WERI-Rb-1 (cell line): ENCODE data around the gene RALY.

ENCODE experiments used
- DNase-seq: peaks from one replicate; pipeline ENCODE4 v3.0.0-alpha.2; 2020
- H3K27ac ChIP-seq: fragments of 250-450 bp; sonication (Bioruptor Pico); 2 replicates; pipeline ENCODE4 v1.5.1; 2020; ENCODE audit warnings: mild to moderate bottlenecking, moderate library complexity
- H3K27me3 ChIP-seq: fragments of 250-450 bp; sonication (Bioruptor Pico); 2 replicates; pipeline ENCODE4 v1.5.1; 2021; ENCODE audit warnings: mild to moderate bottlenecking, low read depth, moderate library complexity; ENCODE audit not compliant: insufficient read depth, severe bottlenecking
- H3K36me3 ChIP-seq: fragments of 250-450 bp; sonication (Bioruptor Pico); 2 replicates; pipeline ENCODE4 v1.5.1; 2020; ENCODE audit warnings: mild to moderate bottlenecking, moderate library complexity
- H3K4me3 ChIP-seq: 2 replicates; pipeline ENCODE4 v1.5.1; 2011; ENCODE audit warnings: low read depth, mild to moderate bottlenecking, control low read depth, low read length
- H3K9me3 ChIP-seq: fragments of 250-450 bp; sonication (Bioruptor Pico); 2 replicates; pipeline ENCODE4 v1.5.1; 2021; ENCODE audit warnings: mild to moderate bottlenecking, moderate library complexity; ENCODE audit not compliant: severe bottlenecking
- TF ChIP-seq, protein P1 (sequence below): IDR thresholded peaks from 2 replicates; pipeline ENCODE4 v1.5.1; 2011; ENCODE audit warnings: low read depth, mild to moderate bottlenecking, control low read depth, inconsistent platforms, low read length

RALY gene

DNA sequence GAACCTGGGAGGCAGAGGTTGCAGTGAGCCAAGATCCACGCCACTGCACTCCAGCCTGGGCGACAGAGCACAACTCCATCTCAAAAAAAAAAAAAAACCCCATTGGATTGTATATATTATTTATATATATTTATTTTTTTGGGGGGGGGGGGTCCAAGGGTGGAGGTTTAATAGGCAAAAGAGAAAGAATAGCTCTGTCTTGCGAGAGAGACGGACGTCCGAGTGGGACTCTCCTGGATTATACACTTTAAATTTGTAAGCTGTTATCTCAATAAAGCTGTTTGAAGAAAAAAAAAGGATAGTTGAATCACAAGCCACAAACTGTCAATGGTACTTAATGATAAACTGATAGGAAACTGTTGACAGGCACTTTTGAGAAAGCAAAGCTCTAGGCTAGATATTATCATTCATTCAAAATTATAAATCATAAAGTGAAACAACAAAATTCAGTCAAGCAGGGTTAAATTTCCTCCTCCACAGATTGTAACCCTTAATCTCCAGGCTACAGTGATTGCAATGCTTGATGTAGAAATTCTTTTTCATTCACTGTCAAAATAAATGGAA lies 98.0 kb downstream of the RALY start:
- no peaks in the 10 kb centered on the region for H3K9me3 ChIP-seq
- TF ChIP-seq, protein P1, sequence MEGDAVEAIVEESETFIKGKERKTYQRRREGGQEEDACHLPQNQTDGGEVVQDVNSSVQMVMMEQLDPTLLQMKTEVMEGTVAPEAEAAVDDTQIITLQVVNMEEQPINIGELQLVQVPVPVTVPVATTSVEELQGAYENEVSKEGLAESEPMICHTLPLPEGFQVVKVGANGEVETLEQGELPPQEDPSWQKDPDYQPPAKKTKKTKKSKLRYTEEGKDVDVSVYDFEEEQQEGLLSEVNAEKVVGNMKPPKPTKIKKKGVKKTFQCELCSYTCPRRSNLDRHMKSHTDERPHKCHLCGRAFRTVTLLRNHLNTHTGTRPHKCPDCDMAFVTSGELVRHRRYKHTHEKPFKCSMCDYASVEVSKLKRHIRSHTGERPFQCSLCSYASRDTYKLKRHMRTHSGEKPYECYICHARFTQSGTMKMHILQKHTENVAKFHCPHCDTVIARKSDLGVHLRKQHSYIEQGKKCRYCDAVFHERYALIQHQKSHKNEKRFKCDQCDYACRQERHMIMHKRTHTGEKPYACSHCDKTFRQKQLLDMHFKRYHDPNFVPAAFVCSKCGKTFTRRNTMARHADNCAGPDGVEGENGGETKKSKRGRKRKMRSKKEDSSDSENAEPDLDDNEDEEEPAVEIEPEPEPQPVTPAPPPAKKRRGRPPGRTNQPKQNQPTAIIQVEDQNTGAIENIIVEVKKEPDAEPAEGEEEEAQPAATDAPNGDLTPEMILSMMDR = no peak
- H3K27ac ChIP-seq = no peak overlapping the region
- H3K27me3 ChIP-seq = no peaks in the 10 kb centered on the region
- H3K4me3 ChIP-seq = no peak overlapping the region
- peaks cover 92% of the 10 kb centered on the region for H3K36me3 ChIP-seq
- no peak for DNase-seq

DNA sequence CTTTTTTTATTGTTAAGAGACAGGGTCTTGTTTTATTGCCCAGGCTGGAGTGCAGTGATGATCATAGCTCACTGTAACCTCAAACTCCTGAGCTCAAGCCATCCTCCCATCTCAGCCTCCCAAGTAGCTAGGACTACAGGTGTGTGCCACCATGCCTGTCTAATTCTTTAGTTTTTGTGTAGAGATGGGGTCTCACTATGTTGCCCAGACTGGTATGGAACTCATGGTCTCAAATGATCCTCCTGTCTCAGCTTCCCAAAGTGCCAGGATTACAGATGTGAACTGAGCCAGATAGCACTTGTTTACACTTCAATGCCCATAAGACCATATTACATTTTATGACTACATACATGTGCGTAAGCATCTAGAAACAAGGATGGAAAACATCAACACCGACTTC lies 100.2 kb downstream of the RALY start:
- Histone ChIP-seq H3K36me3 (peaks cover 95% of the 10 kb centered on the region), H3K27ac (no peak overlapping the region), H3K27me3 (no peaks in the 10 kb centered on the region), H3K4me3 (no peak overlapping the region), H3K9me3 (no peaks in the 10 kb centered on the region)
- DNase-seq = no peak
- TF ChIP-seq, protein P1 = no peak

DNA sequence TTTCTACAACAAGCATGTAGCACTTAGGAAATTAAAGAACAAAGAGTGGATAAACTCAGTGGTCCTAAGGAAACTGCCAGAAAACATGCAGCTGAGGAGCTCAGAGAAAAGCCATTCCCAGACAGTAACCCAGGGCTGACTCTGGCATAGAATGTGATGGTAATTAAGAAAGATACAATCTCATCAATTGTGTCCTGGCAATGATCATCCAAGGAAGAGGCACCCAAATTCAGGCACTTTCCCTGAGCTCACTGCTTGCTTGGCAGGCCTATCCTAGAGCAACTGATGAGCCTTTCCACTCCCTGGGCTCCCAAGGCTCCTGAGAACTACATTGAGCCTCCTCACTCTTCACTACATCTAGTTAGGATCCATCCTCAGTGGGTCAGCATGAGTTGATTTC lies 102.1 kb downstream of the RALY start:
- Histone ChIP-seq H3K36me3 (peaks cover 97% of the 10 kb centered on the region), H3K27ac (no peak overlapping the region), H3K4me3 (no peak overlapping the region), H3K9me3 (no peaks in the 10 kb centered on the region), H3K27me3 (no peaks in the 10 kb centered on the region)
- DNase-seq = no peak
- TF ChIP-seq, protein P1 = no peak

DNA sequence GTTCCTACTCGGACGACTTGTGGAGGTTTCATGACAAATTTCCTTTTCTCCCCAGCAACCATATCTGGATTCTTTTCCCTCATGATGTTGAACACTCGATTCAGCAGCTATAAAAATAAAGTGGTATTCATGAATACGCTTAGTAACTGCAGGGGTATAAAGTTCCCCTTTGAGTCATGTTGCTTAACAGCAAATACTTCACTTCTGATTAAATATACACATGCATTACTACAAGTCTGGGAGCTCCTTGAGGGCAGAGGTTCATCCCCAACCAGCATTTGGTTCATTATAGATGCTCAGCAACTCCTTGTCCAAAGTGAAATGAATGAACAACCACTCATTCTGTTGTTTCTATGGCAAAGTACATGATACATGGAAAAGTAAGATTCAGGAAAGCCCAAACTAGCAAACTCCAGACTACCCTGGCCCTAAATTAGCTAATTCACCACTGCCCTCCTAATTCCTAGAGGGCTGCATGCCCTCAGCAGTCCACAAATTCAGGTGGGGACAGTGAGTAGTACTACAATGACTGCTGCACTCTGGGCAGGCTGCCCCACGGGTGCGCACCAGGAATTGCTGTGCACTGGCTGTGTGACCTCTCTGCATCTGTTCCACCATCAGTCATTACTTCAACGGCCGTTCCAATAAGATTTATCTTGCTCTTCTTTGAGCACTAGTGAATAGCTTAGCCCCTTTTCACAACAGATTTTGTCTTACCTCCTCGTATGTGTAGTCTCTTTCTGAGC lies 103.2 kb downstream of the RALY start:
- no peaks in the 10 kb centered on the region for H3K27me3 ChIP-seq
- H3K27ac ChIP-seq = no peak overlapping the region
- no peak overlapping the region for H3K4me3 ChIP-seq
- H3K36me3 ChIP-seq = peaks cover 97% of the 10 kb centered on the region
- H3K9me3 ChIP-seq = no peaks in the 10 kb centered on the region
- DNase-seq = no peak
- TF ChIP-seq, protein P1 = no peak

DNA sequence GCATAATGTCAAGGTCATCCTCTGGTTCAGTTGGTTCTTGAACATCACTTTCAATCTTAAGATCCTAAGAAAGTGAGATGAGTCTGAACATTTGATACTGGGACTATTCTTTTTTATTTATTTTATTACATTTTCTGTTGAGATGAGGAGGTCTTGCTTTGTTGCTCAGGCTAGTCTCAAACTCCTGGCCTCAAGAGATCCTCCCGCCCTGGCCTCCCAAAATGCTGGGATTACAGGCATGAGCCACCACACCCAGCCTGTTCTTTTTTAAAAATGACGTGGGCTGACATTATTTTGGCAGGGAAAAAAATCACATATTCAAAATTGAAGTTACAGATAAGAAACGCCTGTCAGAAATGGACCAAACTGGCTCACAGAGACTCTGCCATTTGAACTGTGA lies 104.9 kb downstream of the RALY start:
- no peak for DNase-seq
- H3K27me3 ChIP-seq = no peaks in the 10 kb centered on the region
- H3K36me3 ChIP-seq = peaks cover 97% of the 10 kb centered on the region
- TF ChIP-seq, protein P1 = no peak
- no peak overlapping the region for H3K27ac ChIP-seq
- no peak overlapping the region for H3K4me3 ChIP-seq
- no peaks in the 10 kb centered on the region for H3K9me3 ChIP-seq

DNA sequence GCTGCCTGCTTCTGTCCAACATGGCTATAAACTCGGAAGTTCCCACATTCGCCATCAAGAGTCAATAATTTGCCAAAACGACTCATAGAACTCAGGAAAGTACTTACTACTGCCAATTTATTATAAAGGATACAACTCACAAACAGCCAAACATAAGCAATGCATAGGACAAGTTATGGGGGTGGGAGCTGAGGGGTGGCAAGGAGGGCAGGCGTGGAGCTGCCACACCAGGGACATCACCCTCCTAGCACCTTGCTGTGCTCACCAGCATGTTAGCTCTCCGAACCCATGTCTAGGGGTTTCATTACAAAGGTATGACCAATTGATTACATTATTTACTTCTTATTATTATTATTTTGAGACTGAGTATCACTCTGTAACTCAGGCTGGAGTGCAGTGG lies 106.0 kb downstream of the RALY start:
- TF ChIP-seq, protein P1 = no peak
- no peak overlapping the region for H3K4me3 ChIP-seq
- no peak for DNase-seq
- H3K36me3 ChIP-seq = peaks cover 97% of the 10 kb centered on the region
- no peak overlapping the region for H3K27ac ChIP-seq
- no peaks in the 10 kb centered on the region for H3K27me3 ChIP-seq
- no peaks in the 10 kb centered on the region for H3K9me3 ChIP-seq
